Measurements from ENCODE around the gene COQ10B. TPM values are rescaled to one million over a fixed set of nuclear protein-coding genes. Genes with fewer than 3 reads are reported as not detected.

The COQ10B gene
- total RNA-seq, 1 donor = 69.5 TPM

- peak; percentile 99 for DNase-seq (ENCODE audit: low read depth)
- TF ChIP-seq CTCF (IDR thresholded peaks at IDR 0.05; ENCODE audit: insufficient read depth, low read depth, low read length) = no peak
- H3K4me3 ChIP-seq (ENCODE audit: low read depth, low read length) = peak within 1 kb of the TSS; percentile 90
Measured at GRCh38 chr2:197499594-197500502, 46.5 kb downstream of the COQ10B start, which contains the start of the genes HSPD1 and HSPE1. HSPD1 (minus strand) TSS chr2:197499840; CDS start chr2:197498848, 992 bp downstream. HSPE1 (plus strand) TSS chr2:197500379; CDS start chr2:197500437, 58 bp downstream.

- H3K4me3 ChIP-seq (ENCODE audit: low read depth, low read length) = peak overlapping the region; percentile 90
- DNase-seq (ENCODE audit: low read depth) = peak; percentile 46
Measured at GRCh38 chr2:197500503-197501131, 47.3 kb downstream of the COQ10B start.

GRCh38 chr2:197502201-197502600 is 48.8 kb downstream of the COQ10B start:
- no peak overlapping the region for H3K4me3 ChIP-seq (ENCODE audit: low read depth, low read length)
- no peak for DNase-seq (ENCODE audit: low read depth)
- TF ChIP-seq CTCF (IDR thresholded peaks at IDR 0.05; ENCODE audit: insufficient read depth, low read depth, low read length) = no peak

More at GRCh38 chr2:197500503-197501131, 47.3 kb downstream of the COQ10B start:
- no peak for TF ChIP-seq CTCF (IDR thresholded peaks at IDR 0.05; ENCODE audit: insufficient read depth, low read depth, low read length)

- TF ChIP-seq CTCF (IDR thresholded peaks at IDR 0.05; ENCODE audit: insufficient read depth, low read depth, low read length) = no peak
- no peak overlapping the region for H3K4me3 ChIP-seq (ENCODE audit: low read depth, low read length)
- no peak for DNase-seq (ENCODE audit: low read depth)
Measured at GRCh38 chr2:197502685-197503084, 49.3 kb downstream of the COQ10B start.

GRCh38 chr2:197504000-197504399 is 50.6 kb downstream of the COQ10B start:
- H3K4me3 ChIP-seq (ENCODE audit: low read depth, low read length) = no peak overlapping the region
- no peak for TF ChIP-seq CTCF (IDR thresholded peaks at IDR 0.05; ENCODE audit: insufficient read depth, low read depth, low read length)
- DNase-seq (ENCODE audit: low read depth) = no peak

GRCh38 chr2:197504512-197504911 is 51.2 kb downstream of the COQ10B start:
- no peak overlapping the region for H3K4me3 ChIP-seq (ENCODE audit: low read depth, low read length)
- DNase-seq (ENCODE audit: low read depth) = no peak
- TF ChIP-seq CTCF (IDR thresholded peaks at IDR 0.05; ENCODE audit: insufficient read depth, low read depth, low read length) = no peak

Data from fibroblast of villous mesenchyme (primary cell).